Gastroesophageal sphincter (tissue), 4 donors: Measurements from ENCODE around the gene NAA30. TPM values are rescaled to one million over a fixed set of nuclear protein-coding genes. Genes with fewer than 3 reads are reported as not detected.

ENCODE experiments used
- ATAC-seq: fragments of 150-250 bp; one replicate; pipeline ENCODE4 v1.9.1; 2016; ENCODE audit warnings: mild to moderate bottlenecking, moderate library complexity
- H3K27ac ChIP-seq, 4 donors: fragments of 200-600 bp; sonication (generic) in 3 of 4; 1 replicate in 3 of 4; 2 replicates in 1 of 4; pipeline ENCODE4 v1.5.1; 2016 to 2019
- H3K27me3 ChIP-seq: fragments of 200-600 bp; sonication (generic); one replicate; pipeline ENCODE4 v1.5.1; 2019
- H3K36me3 ChIP-seq, 2 donors: fragments of 200-600 bp; sonication (generic); one replicate each; pipeline ENCODE4 v1.5.1; 2019; ENCODE audit warnings: control low read depth in 1 of 2
- H3K4me1 ChIP-seq, 3 donors: fragments of 200-600 bp; sonication (generic); 1 replicate in 2 of 3; 2 replicates in 1 of 3; pipeline ENCODE4 v1.5.1; 2016 to 2019; ENCODE audit warnings: control low read depth in 2 of 3
- H3K4me3 ChIP-seq, 2 donors: fragments of 200-600 bp; sonication (generic); one replicate each; pipeline ENCODE4 v1.5.1; 2019; ENCODE audit warnings: mild to moderate bottlenecking in 1 of 2, moderate library complexity in 1 of 2
- H3K9me3 ChIP-seq, 3 donors: fragments of 200-600 bp; sonication (generic); one replicate each; pipeline ENCODE4 v1.5.1; 2017 to 2019; ENCODE audit warnings: control low read depth in 2 of 3
- EP300 ChIP-seq: sonication (generic); formaldehyde crosslinking; IDR thresholded peaks from one replicate; pipeline ENCODE4 v1.6.1; 2017; ENCODE audit warnings: antibody characterized with exemption, mild to moderate bottlenecking
- POLR2A ChIP-seq, 2 donors: fragments of 450-650 bp; IDR thresholded peaks; one replicate each; pipeline ENCODE4 v1.6.1; 2017; ENCODE audit warnings: antibody characterized with exemption in 2 of 2, mild to moderate bottlenecking in 2 of 2, moderate library complexity in 1 of 2
- POLR2AphosphoS5 ChIP-seq: sonication (generic); formaldehyde crosslinking; IDR thresholded peaks from one replicate; pipeline ENCODE4 v1.6.1; 2017; ENCODE audit warnings: antibody characterized with exemption
- WGBS, 2 donors: methylation state at CpG; one replicate each; pipeline ENCODE4 v1.1.5; 2018; ENCODE audit warnings: low coverage in 1 of 2; 5-methylcytosine and 5-hydroxymethylcytosine counted together
- total RNA-seq, 4 donors: library from RNA; depleted of rRNA; stranded (reverse); fragments of >200 nt; gene quantifications; one replicate each; pipeline ENCODE4 v1.1.0, GENCODE V29; 2016
- TF ChIP-seq, protein P1 (sequence below), 4 experiments: fragments of 200-600 bp in 2 of 4; fragments of 450-650 bp in 2 of 4; sonication (generic) in 1 of 4; IDR thresholded peaks; one replicate each; pipeline ENCODE4 v1.5.1; 2017 to 2019; ENCODE audit warnings: antibody characterized with exemption in 4 of 4, mild to moderate bottlenecking in 2 of 4, moderate library complexity in 2 of 4

NAA30 gene
- total RNA-seq, 4 donors from 2014 or later = 17.8 to 32.9 (median 27.1) TPM

GRCh38 chr14:57375156-57375555 is 15.2 kb upstream of the NAA30 start:
- H3K27me3 ChIP-seq = no peaks in the 10 kb centered on the region
- H3K4me3 ChIP-seq = no peak overlapping the region
- 70 to 78% methylated on average over 3 of the region's 3 CpGs for WGBS, 2 donors
- H3K4me1 ChIP-seq = no peaks in the 10 kb centered on the region
- no peaks in the 10 kb centered on the region for H3K36me3 ChIP-seq
- H3K27ac ChIP-seq = no peak overlapping the region
- TF ChIP-seq POLR2AphosphoS5 = no peak
- no peak for TF ChIP-seq POLR2A (IDR thresholded peaks at IDR 0.05)
- TF ChIP-seq EP300 = no peak
- TF ChIP-seq, protein P1, sequence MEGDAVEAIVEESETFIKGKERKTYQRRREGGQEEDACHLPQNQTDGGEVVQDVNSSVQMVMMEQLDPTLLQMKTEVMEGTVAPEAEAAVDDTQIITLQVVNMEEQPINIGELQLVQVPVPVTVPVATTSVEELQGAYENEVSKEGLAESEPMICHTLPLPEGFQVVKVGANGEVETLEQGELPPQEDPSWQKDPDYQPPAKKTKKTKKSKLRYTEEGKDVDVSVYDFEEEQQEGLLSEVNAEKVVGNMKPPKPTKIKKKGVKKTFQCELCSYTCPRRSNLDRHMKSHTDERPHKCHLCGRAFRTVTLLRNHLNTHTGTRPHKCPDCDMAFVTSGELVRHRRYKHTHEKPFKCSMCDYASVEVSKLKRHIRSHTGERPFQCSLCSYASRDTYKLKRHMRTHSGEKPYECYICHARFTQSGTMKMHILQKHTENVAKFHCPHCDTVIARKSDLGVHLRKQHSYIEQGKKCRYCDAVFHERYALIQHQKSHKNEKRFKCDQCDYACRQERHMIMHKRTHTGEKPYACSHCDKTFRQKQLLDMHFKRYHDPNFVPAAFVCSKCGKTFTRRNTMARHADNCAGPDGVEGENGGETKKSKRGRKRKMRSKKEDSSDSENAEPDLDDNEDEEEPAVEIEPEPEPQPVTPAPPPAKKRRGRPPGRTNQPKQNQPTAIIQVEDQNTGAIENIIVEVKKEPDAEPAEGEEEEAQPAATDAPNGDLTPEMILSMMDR (IDR thresholded peaks at IDR 0.05) = no peak
- ATAC-seq = no peak
- no peaks in the 10 kb centered on the region for H3K9me3 ChIP-seq

- Histone ChIP-seq H3K9me3 (no peaks in the 10 kb centered on the region), H3K27ac (no peak overlapping the region), H3K4me1 (no peaks in the 10 kb centered on the region), H3K36me3 (no peaks in the 10 kb centered on the region), H3K27me3 (no peaks in the 10 kb centered on the region), H3K4me3 (no peak overlapping the region)
- ATAC-seq = no peak
- no peak for TF ChIP-seq POLR2AphosphoS5
- TF ChIP-seq, protein P1 (IDR thresholded peaks at IDR 0.05) = no peak
- TF ChIP-seq POLR2A (IDR thresholded peaks at IDR 0.05) = no peak
- TF ChIP-seq EP300 = no peak
Observed at GRCh38 chr14:57378661-57379060, 11.7 kb upstream of the NAA30 start.

DNA sequence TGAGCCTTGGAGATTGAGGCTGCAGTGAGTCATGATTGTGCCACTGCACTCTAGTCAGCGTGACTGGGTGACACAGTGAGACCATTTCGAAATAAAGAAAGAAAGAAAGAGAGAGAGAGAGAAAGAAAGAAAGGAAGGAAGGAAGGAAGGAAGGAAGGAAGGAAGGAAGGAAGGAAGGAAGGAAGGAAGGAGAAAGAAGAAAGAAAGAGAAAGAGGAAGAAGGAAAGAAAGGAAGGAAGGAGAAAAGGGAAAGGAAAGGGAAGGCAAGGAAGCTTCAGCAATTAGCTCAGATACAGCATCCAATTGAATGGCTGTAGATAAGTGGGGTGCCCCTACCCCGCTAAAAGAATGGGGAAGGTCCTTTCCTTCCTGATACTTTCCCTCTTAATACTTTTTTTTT is 9.5 kb upstream of the NAA30 start:
- no peaks in the 10 kb centered on the region for H3K9me3 ChIP-seq
- H3K27me3 ChIP-seq = no peaks in the 10 kb centered on the region
- H3K27ac ChIP-seq = no peak overlapping the region
- WGBS, 2 donors = 76 to 100% methylated on average over 3 of the region's 3 CpGs
- no peak overlapping the region for H3K4me3 ChIP-seq
- no peak for ATAC-seq
- no peaks in the 10 kb centered on the region for H3K36me3 ChIP-seq
- TF ChIP-seq, protein P1 (IDR thresholded peaks at IDR 0.05) = no peak
- no peak for TF ChIP-seq POLR2AphosphoS5
- TF ChIP-seq EP300 = no peak
- TF ChIP-seq POLR2A (IDR thresholded peaks at IDR 0.05) = no peak
- H3K4me1 ChIP-seq = no peaks in the 10 kb centered on the region

DNA sequence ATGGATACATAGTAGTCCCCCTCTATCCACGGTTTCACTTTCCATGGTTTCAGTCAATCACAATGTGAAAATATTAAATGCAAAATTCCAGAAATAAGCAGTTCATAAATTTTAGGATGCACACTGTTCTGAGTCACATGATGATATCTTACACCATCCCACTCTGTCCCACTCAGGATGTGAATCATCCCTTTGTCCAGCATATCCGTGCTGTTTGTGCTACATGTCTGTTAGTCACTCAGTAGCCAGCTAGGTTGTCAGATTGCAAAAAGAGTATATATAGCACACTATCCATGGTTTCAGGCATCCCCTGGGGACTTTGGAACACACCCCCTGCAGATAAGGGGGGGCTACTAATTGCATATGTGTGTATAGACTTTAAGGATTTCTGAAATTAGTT is 8.1 kb upstream of the NAA30 start:
- no peak for ATAC-seq
- no peaks in the 10 kb centered on the region for H3K9me3 ChIP-seq
- H3K4me1 ChIP-seq = no peaks in the 10 kb centered on the region
- TF ChIP-seq EP300 = no peak
- TF ChIP-seq POLR2A (IDR thresholded peaks at IDR 0.05) = no peak
- TF ChIP-seq, protein P1 (IDR thresholded peaks at IDR 0.05) = no peak
- TF ChIP-seq POLR2AphosphoS5 = no peak
- WGBS, 2 donors = 60 to 69% methylated on average over 2 of the region's 2 CpGs
- H3K27me3 ChIP-seq = no peaks in the 10 kb centered on the region
- H3K4me3 ChIP-seq = no peak overlapping the region
- H3K27ac ChIP-seq = no peak overlapping the region
- H3K36me3 ChIP-seq = no peaks in the 10 kb centered on the region

GRCh38 chr14:57383125-57383745 is 7.2 kb upstream of the NAA30 start:
- H3K4me1 ChIP-seq = no peaks in the 10 kb centered on the region
- H3K9me3 ChIP-seq = no peaks in the 10 kb centered on the region
- H3K4me3 ChIP-seq = no peak overlapping the region
- TF ChIP-seq, protein P1 (IDR thresholded peaks at IDR 0.05) = no peak
- TF ChIP-seq POLR2A (IDR thresholded peaks at IDR 0.05) (no peak), POLR2AphosphoS5 (no peak), EP300 (no peak)
- no peaks in the 10 kb centered on the region for H3K27me3 ChIP-seq
- H3K27ac ChIP-seq = no peak overlapping the region
- no peak for ATAC-seq
- no peaks in the 10 kb centered on the region for H3K36me3 ChIP-seq
